Measurements from ENCODE around the gene NOC3L.
"Not testable (repeated sequence)": the region's sequence is repeated elsewhere in the genome, so short reads cannot be mapped to it uniquely, and the experiment has no call there.

- not testable (repeated sequence) for TF ChIP-seq CTCF, EZH2phosphoT487 (IDR thresholded peaks at IDR 0.05; ENCODE audit: low read length)
Measured at GRCh38 chr10:94350500-94350899, 12.2 kb downstream of the NOC3L start.
